ENCODE measurements around the gene SMYD3. TPM values are rescaled to one million over a fixed set of nuclear protein-coding genes. Genes with fewer than 3 reads are reported as not detected.

The SMYD3 gene
- total and polyA plus RNA-seq, 9 of the 15 experiments (the other 6 are each of a cell fraction or from before 2014, with no cell fraction given), result 128 to 440 (median 197) TPM

DNA sequence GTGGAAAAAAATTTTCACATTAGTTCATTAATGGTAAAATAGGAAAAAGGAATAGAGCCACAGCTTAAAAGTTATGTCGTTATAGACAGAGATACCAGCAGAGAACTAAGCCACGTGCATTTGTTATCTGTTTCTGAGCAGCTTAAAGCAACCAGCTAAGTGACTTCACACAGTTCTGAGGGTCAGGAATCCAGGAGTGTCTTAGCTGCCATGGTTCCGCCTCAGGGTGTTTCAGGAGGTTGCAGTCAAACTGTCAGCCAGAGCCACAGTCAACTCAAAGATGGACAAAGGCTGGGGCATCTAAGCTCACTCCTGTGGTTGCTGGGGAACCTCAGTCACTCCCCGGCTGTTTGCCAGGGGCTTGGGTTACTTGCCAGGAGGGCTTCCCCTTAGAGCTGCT is 515.8 kb downstream of the SMYD3 start (continued):
- TF ChIP-seq, protein P1, sequence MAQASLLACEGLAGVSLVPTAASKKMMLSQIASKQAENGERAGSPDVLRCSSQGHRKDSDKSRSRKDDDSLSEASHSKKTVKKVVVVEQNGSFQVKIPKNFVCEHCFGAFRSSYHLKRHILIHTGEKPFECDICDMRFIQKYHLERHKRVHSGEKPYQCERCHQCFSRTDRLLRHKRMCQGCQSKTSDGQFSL (CRISPR knock-in tag; IDR thresholded peaks at IDR 0.05), result no peak
- TF ChIP-seq, protein P1 (tag; IDR thresholded peaks at IDR 0.05), result no peak
- no peak for TF ChIP-seq KDM2B (CRISPR knock-in tag; IDR thresholded peaks at IDR 0.05)
- TF ChIP-seq TRIM25 (IDR thresholded peaks at IDR 0.05; ENCODE audit: borderline replicate concordance), result no peak
- no peak for TF ChIP-seq ZNF212 (CRISPR knock-in tag; IDR thresholded peaks at IDR 0.05)
- no peak for TF ChIP-seq MAFG (tag; conservative IDR thresholded peaks at IDR 0.05)
- 0 out of 2 replicates have a peak, but pooled peaks have one; percentile 19 for TF ChIP-seq MECOM (CRISPR knock-in tag; IDR thresholded peaks at IDR 0.05)
- TF ChIP-seq TAF7 (tag; IDR thresholded peaks at IDR 0.05), result no peak
- TF ChIP-seq NFIC (IDR thresholded peaks at IDR 0.05), result no peak
- no peak for TF ChIP-seq RREB1 (CRISPR knock-in tag; IDR thresholded peaks at IDR 0.05)
- TF ChIP-seq SMAD3 (CRISPR knock-in tag; conservative IDR thresholded peaks at IDR 0.05), result no peak
- TF ChIP-seq FOXP1 (CRISPR knock-in tag; IDR thresholded peaks at IDR 0.05), result no peak
- TF ChIP-seq ZNF124 (CRISPR knock-in tag; IDR thresholded peaks at IDR 0.05), result no peak
- TF ChIP-seq YY1 (IDR thresholded peaks at IDR 0.05; ENCODE audit: borderline replicate concordance in 1 of 3, control insufficient read depth in 1 of 3, extremely low read depth in 1 of 3, insufficient read depth in 3 of 3, insufficient read length in 1 of 3, insufficient replicate concordance in 2 of 3, low read depth in 1 of 3, low read length in 2 of 3), result no peak
- peak; percentile 77 for TF ChIP-seq L3MBTL2 (IDR thresholded peaks at IDR 0.05)
- TF ChIP-seq PTRF (tag; IDR thresholded peaks at IDR 0.05), result no peak
- TF ChIP-seq, protein P2, sequence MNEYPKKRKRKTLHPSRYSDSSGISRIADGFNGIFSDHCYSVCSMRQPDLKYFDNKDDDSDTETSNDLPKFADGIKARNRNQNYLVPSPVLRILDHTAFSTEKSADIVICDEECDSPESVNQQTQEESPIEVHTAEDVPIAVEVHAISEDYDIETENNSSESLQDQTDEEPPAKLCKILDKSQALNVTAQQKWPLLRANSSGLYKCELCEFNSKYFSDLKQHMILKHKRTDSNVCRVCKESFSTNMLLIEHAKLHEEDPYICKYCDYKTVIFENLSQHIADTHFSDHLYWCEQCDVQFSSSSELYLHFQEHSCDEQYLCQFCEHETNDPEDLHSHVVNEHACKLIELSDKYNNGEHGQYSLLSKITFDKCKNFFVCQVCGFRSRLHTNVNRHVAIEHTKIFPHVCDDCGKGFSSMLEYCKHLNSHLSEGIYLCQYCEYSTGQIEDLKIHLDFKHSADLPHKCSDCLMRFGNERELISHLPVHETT (CRISPR knock-in tag; conservative IDR thresholded peaks at IDR 0.05 in 1 of 2, IDR thresholded peaks at IDR 0.05 in 1 of 2), result no peak

Data from K562 (cell line).